T-helper 1 cell treated with Interleukin-12 subunit alpha and Interleukin-12 subunit beta and Interleukin-4 antibody, amounts not matched to agents 30 ng/mL and 1 ng/mL, for 36 hours (primary cell): ENCODE data around the gene CD14. TPM values are rescaled to one million over a fixed set of nuclear protein-coding genes. Genes with fewer than 3 reads are reported as not detected.
"Not testable (repeated sequence)": the region's sequence is repeated elsewhere in the genome, so short reads cannot be mapped to it uniquely, and the experiment has no call there.

Source experiments
- intact Hi-C: fragments of 100-400 bp; cut with micrococcal nuclease; formaldehyde crosslinking; loops from one replicate; pipeline ENCODE4 v1.15.1; 2024
- total RNA-seq: library from RNA; stranded (reverse); gene quantifications from 2 replicates; pipeline ENCODE4 v1.2.3, GENCODE V29; 2022

Gene CD14
- total RNA-seq, result 0.51 and 0.56 TPM in 2 replicates

- intact Hi-C loops, result no loop called here
Observed at GRCh38 chr5:140633021-140633471, at the start of gene CD14. CD14 (minus strand) TSS chr5:140633175; CDS start chr5:140633071, 104 bp downstream.

- intact Hi-C loops, result no loop called here
Observed at GRCh38 chr5:140678993-140679392, 46.0 kb upstream of the CD14 start.

- intact Hi-C loops, result no loop called here
Observed at GRCh38 chr5:140677947-140678346, 45.0 kb upstream of the CD14 start.

DNA sequence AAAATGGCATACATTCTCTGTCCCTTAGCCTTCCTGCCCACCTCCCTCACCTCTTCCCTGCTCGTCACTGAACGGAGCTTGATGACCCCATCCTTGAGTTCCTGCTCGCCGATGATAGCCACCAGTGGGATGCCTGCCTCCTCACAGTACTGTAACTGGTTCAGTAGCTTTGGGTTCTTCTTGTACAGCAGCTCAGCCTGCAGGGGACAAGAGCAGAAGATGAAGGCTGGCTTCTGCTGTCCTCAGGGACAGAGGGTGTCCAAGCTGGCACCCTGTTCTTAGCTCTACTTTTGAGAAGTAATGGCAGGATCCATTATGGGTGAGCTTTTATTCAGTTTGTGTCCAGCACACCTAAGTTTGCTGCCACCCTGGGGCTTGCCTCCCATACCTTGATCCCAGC is 41.7 kb upstream of the CD14 start:
- intact Hi-C loops, result no loop called here

DNA sequence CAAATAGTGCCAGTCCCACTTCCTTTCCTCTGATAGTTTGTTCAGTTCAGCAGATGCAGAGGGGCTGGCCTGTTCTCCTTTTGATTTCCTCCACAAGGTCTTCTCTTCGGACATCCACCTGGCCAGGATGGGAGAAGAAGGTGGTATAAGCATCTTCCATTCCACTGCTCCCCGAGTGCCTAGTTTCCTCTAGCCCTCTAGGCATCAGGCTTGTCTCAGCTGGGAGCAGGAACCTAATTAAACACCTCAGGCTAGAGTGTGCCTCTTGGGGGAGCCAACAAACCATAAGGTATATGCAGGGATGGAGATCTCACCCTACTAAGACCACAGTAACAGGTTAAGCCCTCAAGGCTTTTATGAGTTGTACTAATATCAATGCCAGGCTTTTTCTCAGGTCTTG is 41.2 kb upstream of the CD14 start:
- intact Hi-C loops, result no loop called here

DNA sequence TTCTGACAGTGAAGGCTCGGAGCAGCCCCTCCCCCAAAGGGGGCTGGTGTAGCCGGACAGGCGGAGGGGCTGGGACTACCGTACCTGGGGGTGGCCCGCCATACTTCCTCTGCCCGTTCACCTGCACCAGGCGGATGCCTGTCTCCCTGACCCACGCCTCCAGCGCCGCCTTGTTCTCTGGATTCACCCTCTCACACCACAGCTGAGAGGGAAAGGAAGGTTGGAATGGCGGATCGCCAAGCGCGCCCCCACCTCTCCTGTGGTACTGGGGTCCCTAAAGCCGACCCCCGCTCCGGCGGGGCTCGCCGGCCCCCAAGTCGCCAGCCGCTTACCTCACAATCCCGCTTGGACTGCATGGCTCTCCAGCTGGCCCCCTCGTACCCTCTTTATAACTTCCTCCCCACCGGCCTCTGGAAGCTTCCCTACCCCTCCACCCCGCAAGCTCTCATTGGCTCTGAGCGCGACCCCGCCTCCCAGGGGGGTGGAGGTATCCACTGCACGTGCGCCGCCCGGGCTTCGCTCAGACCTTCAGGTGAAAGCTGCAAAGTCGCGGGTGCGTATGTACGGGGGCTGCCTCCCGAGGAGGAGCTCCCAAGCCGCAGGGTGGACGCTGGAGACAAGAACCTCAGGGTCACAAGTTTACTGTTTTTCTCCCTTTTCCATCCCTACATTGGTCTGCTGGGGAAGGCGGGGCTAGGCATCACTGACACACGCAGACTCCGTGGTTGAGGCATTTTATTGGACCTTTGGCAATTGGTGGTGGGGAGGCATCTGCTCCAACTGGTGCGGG is 40.4 kb upstream of the CD14 start, which contains the start of gene DND1:
Gene DND1 (minus strand): TSS at position 390 of the 790 bp plus-strand sequence. CDS start 34 bp downstream, at position 356.
- intact Hi-C loops, result no loop called here

GRCh38 chr5:140672455-140673186 is 39.6 kb upstream of the CD14 start:
- intact Hi-C loops, result no loop called here

- intact Hi-C loops, result no loop called here
Observed at GRCh38 chr5:140671472-140672125, 38.6 kb upstream of the CD14 start.

DNA sequence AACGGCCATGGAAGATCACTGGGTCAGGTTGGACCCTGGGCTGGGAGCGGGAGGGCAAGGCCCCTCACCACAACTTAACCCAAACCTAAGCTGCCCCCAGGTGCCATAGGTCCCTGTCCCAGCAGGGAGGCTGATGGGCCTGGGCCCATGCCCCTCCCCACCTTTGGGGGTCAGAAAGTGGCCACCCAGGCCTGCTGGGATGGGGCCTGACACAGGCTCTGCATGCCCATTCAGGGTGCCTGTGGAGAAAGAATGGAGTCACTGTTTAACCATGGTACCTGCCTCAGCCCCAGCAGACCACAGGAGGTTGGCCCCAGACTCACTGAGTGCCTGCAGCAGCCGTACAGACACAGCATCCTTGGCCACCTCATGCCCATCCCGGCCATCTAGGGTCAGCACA is 38.1 kb upstream of the CD14 start:
- intact Hi-C loops, result not testable (repeated sequence)

GRCh38 chr5:140664359-140665119 is 31.6 kb upstream of the CD14 start, which contains the start of gene WDR55:
WDR55 (plus strand) TSS chr5:140664904; CDS start chr5:140664913, 9 bp downstream.
- intact Hi-C loops, result loop anchor here (1.0 to 2.0 kb wide), 12 partner anchors 17 to 361 kb away; partner anchors contain the start of genes ANKHD1, APBB3, EIF4EBP3 and HARS1

DNA sequence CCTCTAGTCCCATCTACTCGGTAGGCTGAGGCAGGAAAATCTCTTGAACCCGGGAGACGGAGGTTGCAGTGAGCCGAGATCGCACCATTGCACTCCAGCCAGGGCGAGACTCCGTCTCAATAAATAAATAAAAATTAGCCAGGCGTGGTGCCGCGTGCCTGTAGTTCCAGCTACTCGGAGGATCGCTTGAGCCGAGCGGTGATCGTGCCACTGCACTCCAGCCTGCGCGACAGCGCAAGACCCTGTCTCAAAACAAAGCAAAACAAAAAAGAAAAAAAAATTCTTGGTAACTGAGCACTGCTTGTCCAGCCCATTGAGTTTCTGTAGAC is 31.0 kb upstream of the CD14 start:
- intact Hi-C loops, result loop anchor here (1.0 to 2.0 kb wide), 12 partner anchors 17 to 361 kb away; partner anchors contain the start of genes ANKHD1, APBB3, EIF4EBP3 and HARS1

GRCh38 chr5:140660371-140660770 is 27.4 kb upstream of the CD14 start:
- intact Hi-C loops, result not testable (repeated sequence)

DNA sequence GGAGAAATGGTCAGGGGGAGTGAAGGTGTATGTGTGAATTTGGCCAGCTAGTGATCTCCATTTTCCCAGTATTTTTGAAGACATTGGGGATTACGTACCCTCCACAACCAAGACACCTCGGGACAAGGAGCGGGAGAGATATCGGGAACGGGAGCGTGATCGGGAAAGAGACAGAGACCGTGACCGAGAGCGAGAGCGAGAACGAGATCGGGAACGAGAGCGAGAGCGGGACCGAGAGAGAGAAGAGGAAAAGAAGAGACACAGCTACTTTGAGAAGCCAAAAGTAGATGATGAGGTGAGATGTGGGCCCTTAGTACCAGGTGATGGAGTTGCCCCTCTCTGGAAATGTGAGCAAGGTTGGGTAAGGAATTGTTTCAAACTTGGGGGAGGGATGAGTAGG is 25.9 kb upstream of the CD14 start:
- intact Hi-C loops, result no loop called here

DNA sequence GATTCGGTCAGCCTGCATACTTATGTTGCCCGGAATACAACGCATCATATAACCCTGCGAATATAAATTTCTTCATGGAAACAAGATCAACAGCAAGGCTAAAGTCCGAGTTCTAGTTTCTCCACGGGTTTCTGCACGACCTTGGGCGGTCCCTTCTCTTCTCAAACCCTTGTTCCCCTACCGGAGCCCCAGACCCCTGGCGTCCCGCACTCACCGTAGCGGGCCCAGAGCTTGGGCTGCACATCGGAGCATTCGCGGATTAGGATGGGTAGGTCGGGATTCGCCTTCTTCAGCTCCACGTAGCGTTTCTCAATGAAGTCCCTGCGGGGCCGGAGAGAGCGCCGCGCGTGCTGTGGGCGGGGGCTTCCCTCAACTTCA is 14.1 kb upstream of the CD14 start:
- intact Hi-C loops, result loop anchor here (1.0 to 10.0 kb wide), 14 partner anchors 8 to 918 kb away; partner anchors contain the start of genes ANKHD1, APBB3, CYSTM1 and EIF4EBP3

DNA sequence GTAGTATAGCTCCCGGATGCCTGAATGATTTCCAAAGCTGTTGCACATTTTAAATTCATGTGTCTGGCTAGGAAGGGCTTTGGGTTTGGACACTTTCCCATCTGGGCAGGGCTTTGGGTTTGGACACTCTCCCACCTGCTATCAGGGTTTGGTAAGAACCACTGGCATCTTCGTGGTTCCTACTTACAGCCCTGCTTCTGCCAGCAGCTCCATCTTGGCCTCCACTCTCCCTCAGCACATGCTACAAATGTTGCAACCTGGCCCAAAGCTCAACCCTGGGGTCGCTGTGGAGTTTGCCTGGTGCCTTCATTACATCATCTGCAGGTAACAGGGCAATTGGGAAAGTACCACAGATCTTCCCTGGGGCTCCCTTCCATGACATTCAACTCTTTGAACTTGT is 9.7 kb upstream of the CD14 start:
- intact Hi-C loops, result loop anchor here (10.0 kb wide), 1 partner anchor 922 kb away; no protein-coding TSS in a partner anchor

- intact Hi-C loops, result loop anchor here (10.0 kb wide), 1 partner anchor 923 kb away; no protein-coding TSS in a partner anchor
Observed at GRCh38 chr5:140641716-140642115, 8.7 kb upstream of the CD14 start.

GRCh38 chr5:140639148-140639981 is 6.4 kb upstream of the CD14 start, which contains the start of gene TMCO6:
TMCO6 (plus strand) TSS chr5:140639451; CDS start chr5:140639528, 77 bp downstream.
- intact Hi-C loops, result loop anchor here (1.0 to 5.0 kb wide), 14 partner anchors 8 to 531 kb away; partner anchors contain the start of genes ANKHD1, APBB3, EIF4EBP3 and HARS1

DNA sequence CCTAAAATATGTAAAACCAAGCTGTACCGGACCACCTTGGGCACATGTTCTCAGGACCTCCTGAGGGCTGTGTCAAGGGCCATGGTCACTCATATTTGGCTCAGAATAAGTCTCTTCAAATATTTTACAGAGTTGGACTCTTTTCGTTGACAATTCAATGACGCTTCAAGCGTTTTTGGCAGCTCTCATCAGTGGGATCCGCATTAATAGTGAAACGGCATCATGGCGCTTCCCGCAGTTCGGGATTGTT is 5.8 kb upstream of the CD14 start:
- intact Hi-C loops, result loop anchor here (1.0 to 5.0 kb wide), 14 partner anchors 8 to 530 kb away; partner anchors contain the start of genes ANKHD1, APBB3, EIF4EBP3 and HARS1

DNA sequence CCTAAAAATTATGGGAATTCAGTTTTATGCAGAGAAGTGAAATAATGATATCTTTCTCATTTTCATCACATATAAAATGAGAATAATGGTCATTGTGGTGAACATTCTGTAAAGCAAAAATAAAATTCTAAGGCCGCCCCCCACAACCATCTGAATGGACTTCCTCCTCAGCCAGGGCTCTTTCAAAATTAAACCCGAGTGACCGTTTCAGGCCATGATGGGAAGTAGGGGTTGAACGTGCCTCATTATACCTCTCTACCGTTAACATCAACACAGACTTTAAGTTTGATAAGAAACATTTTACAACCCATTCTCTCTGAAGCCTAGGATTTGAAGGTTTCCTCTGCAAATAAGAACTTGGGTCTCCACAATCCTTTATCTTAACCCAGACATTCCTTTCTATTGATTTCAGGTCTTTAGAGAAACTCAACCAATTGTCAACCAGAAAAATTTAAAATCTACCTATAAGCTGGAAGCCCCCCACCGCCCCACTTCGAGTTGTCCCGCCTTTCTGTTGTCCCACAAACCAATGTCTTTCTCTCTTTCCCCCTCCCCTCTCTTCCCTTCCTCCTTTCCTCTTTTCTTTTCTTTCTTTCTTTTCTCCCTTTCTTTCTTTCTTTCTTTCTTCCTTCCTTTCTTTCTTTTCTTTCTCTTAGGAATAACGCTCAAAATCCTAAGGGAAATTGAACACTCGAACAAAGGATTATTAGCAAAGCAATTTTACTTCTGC is 4.6 kb upstream of the CD14 start:
- intact Hi-C loops, result loop anchor here (2.0 to 5.0 kb wide), 4 partner anchors 53 to 529 kb away; partner anchors contain the start of genes HARS1 and HARS2
